GM12878 (cell line): Measurements from ENCODE around the gene PARS2. TPM values are rescaled to one million over a fixed set of nuclear protein-coding genes. Genes with fewer than 3 reads are reported as not detected.

ENCODE experiments used
- ATAC-seq: fragments of 200-7000 bp; cut with Tn5 transposase; 3 replicates; pipeline ENCODE4 v1.9.1; 2020; ENCODE audit warnings: mild to moderate bottlenecking, moderate library complexity
- BruUV-seq: library from RNA; stranded (reverse); fragments of 400-500 nt; replicated peaks from 2 replicates; lab custom pipeline; 2021; lab: Mats Ljungman, UMichigan
- CTCF ChIA-PET: fragments of 300-600 bp; sonication (Branson Sonifier 250); formaldehyde crosslinking; extraction: SDS; loops from one replicate; lab custom pipeline; 2021; ENCODE audit warnings: inconsistent platforms; lab: Yijun Ruan, JAX
- POLR2A ChIA-PET: fragments of 350-600 bp; formaldehyde crosslinking; extraction: SDS; loops from one replicate; lab custom pipeline; 2021; ENCODE audit warnings: inconsistent platforms; lab: Charles Lee
- RAD21 ChIA-PET: fragments of 300-600 bp; sonication (Branson Sonifier 250); formaldehyde crosslinking; loops from one replicate; lab custom pipeline; 2023; ENCODE audit warnings: antibody characterized with exemption; ENCODE audit not compliant: unreplicated experiment; lab: Charles Lee
- SMC1A ChIA-PET: fragments of 300-600 bp; sonication (Branson Sonifier 250); formaldehyde crosslinking; loops from one replicate; lab custom pipeline; 2023; ENCODE audit not compliant: unreplicated experiment, uncharacterized antibody; lab: Charles Lee
- DNase-seq: peaks from one replicate; pipeline ENCODE4 v3.0.0-alpha.2; 2011; ENCODE audit warnings: low read depth, low spot score
- FAIRE-seq: peaks from 3 replicates; lab custom pipeline; 2011; peaks lifted over from hg19 to GRCh38; lab: Jason Lieb, UNC
- H2AFZ ChIP-seq: 2 replicates; pipeline ENCODE4 v1.6.0; 2011; ENCODE audit warnings: low read depth, low read length, control low read depth; ENCODE audit not compliant: control insufficient read depth
- H3K27ac ChIP-seq: 2 replicates; pipeline ENCODE4 v1.5.1; 2011; ENCODE audit warnings: control low read depth; ENCODE audit not compliant: control insufficient read depth, insufficient read depth
- H3K27me3 ChIP-seq, 2 experiments: replicated peaks in 1 of 2; 2 replicates each; pipeline versions ENCODE4 v1.6.0 to v1.6.1; 2011; ENCODE audit warnings: low read length in 1 of 2; ENCODE audit not compliant: control insufficient read depth in 2 of 2, insufficient read depth in 2 of 2
- H3K36me3 ChIP-seq, 2 experiments: 2 replicates each; pipeline ENCODE4 v1.5.1; 2011; ENCODE audit warnings: low read length in 1 of 2; ENCODE audit not compliant: control insufficient read depth in 2 of 2, insufficient read depth in 2 of 2
- H3K4me1 ChIP-seq: 2 replicates; pipeline ENCODE4 v1.6.1; 2011; ENCODE audit warnings: mild to moderate bottlenecking, low read length, moderate library complexity, mixed read lengths; ENCODE audit not compliant: control insufficient read depth, insufficient read depth
- H3K4me2 ChIP-seq: 2 replicates; pipeline ENCODE4 v1.6.0; 2011; ENCODE audit warnings: control low read depth; ENCODE audit not compliant: control insufficient read depth, insufficient read depth
- H3K4me3 ChIP-seq: fragments of 200-600 bp; sonication (generic); 2 replicates; pipeline ENCODE4 v1.5.1; 2016
- H3K79me2 ChIP-seq: 2 replicates; pipeline ENCODE4 v1.6.0; 2011; ENCODE audit warnings: low read length; ENCODE audit not compliant: control insufficient read depth, insufficient read depth
- H3K9ac ChIP-seq: 2 replicates; pipeline ENCODE4 v1.8.0; 2011; ENCODE audit warnings: low read length, control low read depth, mixed read lengths; ENCODE audit not compliant: control insufficient read depth, insufficient read depth
- H3K9me3 ChIP-seq: replicated peaks from 3 replicates; pipeline ENCODE4 v1.5.1; 2011; ENCODE audit warnings: mild to moderate bottlenecking, low read length; ENCODE audit not compliant: control insufficient read depth, insufficient read depth
- H4K20me1 ChIP-seq: 2 replicates; pipeline ENCODE4 v1.6.0; 2011; ENCODE audit not compliant: control insufficient read depth, insufficient read depth
- BACH1 ChIP-seq: fragments of 450-650 bp; IDR thresholded peaks from 2 replicates; pipeline ENCODE4 v1.6.1; 2017; ENCODE audit warnings: mild to moderate bottlenecking, borderline replicate concordance
- EED ChIP-seq: sonication (generic); IDR thresholded peaks from 2 replicates; pipeline ENCODE4 v1.6.1; 2016; ENCODE audit warnings: antibody characterized with exemption, low read depth
- EGR1 ChIP-seq, 2 experiments: IDR thresholded peaks; 1 replicate in 1 of 2; 2 replicates in 1 of 2; pipeline ENCODE4 v1.6.1; 2011 to 2012; ENCODE audit warnings: low read depth in 2 of 2, low read length in 2 of 2, borderline replicate concordance in 1 of 2, mild to moderate bottlenecking in 1 of 2, moderate library complexity in 1 of 2
- FOXM1 ChIP-seq: IDR thresholded peaks from 2 replicates; pipeline ENCODE4 v1.6.1; 2012; ENCODE audit warnings: low read depth, mild to moderate bottlenecking, inconsistent platforms, low read length, moderate library complexity
- HDAC6 ChIP-seq: fragments of 200-600 bp; sonication (generic); IDR thresholded peaks from one replicate; pipeline ENCODE4 v1.8.0; 2017; ENCODE audit warnings: antibody characterized with exemption; ENCODE audit not compliant: unreplicated experiment
- LARP7 ChIP-seq: fragments of 450-650 bp; IDR thresholded peaks from 2 replicates; pipeline ENCODE4 v1.6.1; 2017; ENCODE audit warnings: mild to moderate bottlenecking
- MEF2A ChIP-seq: IDR thresholded peaks from 2 replicates; pipeline ENCODE4 v1.6.1; 2011; ENCODE audit warnings: low read depth, mild to moderate bottlenecking, low read length, moderate library complexity; ENCODE audit not compliant: insufficient read depth
- MEF2B ChIP-seq: fragments of 450-650 bp; IDR thresholded peaks from 2 replicates; pipeline ENCODE4 v1.6.1; 2018; ENCODE audit warnings: mild to moderate bottlenecking, moderate library complexity; ENCODE audit not compliant: partially characterized antibody, poor library complexity, severe bottlenecking
- MTA3 ChIP-seq: IDR thresholded peaks from 2 replicates; pipeline ENCODE4 v1.6.1; 2012; ENCODE audit warnings: low read length, inconsistent platforms, borderline replicate concordance
- NFYA ChIP-seq: IDR thresholded peaks from 2 replicates; pipeline ENCODE4 v1.6.1; 2011; ENCODE audit warnings: low read depth, mild to moderate bottlenecking, low read length, improper control_type of control experiment, borderline replicate concordance
- NRF1 ChIP-seq: conservative IDR thresholded peaks from 2 replicates; pipeline ENCODE4 v1.6.1; 2011; ENCODE audit warnings: mild to moderate bottlenecking, low read depth, low read length, improper control_type of control experiment
- RCOR1 ChIP-seq: conservative IDR thresholded peaks from 2 replicates; pipeline ENCODE4 v1.6.1; 2012; ENCODE audit warnings: low read depth, low read length, improper control_type of control experiment
- in situ Hi-C: fragments of 300-500 bp; cut with MboI; formaldehyde crosslinking; loops from 9 replicates; pipeline ENCODE4 v1.14.3; 2018; ENCODE audit warnings: mixed read lengths
- intact Hi-C: fragments of 100-400 bp; cut with micrococcal nuclease; formaldehyde crosslinking; loops from one replicate; pipeline ENCODE4 v1.14.2; 2022; ENCODE audit not compliant: unreplicated experiment
- polyA plus RNA-seq, 11 experiments: library from polyadenylated mRNA; depleted of rRNA in 4 of 11; unstranded in 6 of 11; stranded (reverse) in 5 of 11; fragments of >200 nt; fragmentation: Nextera tagmentation in 4 of 11; fragmentation: Illumina TruSeq in 1 of 11; extraction: Ambion mirVana in 4 of 11; extraction: Trizol in 1 of 11; gene quantifications; 1 replicate in 1 of 11; 2 replicates in 10 of 11; pipeline versions ENCODE4 v1.2.1 to v1.2.3, GENCODE V29; 2011 to 2016; ENCODE audit warnings: inconsistent platforms in 2 of 11, missing spikeins in 2 of 11, low read depth in 1 of 11
- total RNA-seq, 4 experiments: library from RNA; depleted of rRNA in 3 of 4; stranded (reverse); fragments of >200 nt in 3 of 4; fragmentation: Illumina TruSeq in 1 of 4; extraction: Trizol in 1 of 4; gene quantifications; 2 replicates each; pipeline versions ENCODE4 v1.2.1 to v1.2.3, GENCODE V29; 2013 to 2021
- TF ChIP-seq, protein P1 (sequence below): IDR thresholded peaks from 2 replicates; pipeline ENCODE4 v1.6.1; 2011; ENCODE audit warnings: low read depth, mild to moderate bottlenecking, low read length, moderate library complexity, borderline replicate concordance; ENCODE audit errors: extremely low read depth

PARS2 gene
- total and polyA plus RNA-seq, 10 of the 15 experiments (the other 5 are each of a cell fraction or from before 2014, with no cell fraction given) = 3.7 to 12.2 (median 5.9) TPM

- H2AFZ ChIP-seq = no peak overlapping the region
- intact Hi-C loops = no loop called here
- H3K9me3 ChIP-seq = no peaks in the 10 kb centered on the region
- H3K4me1 ChIP-seq = no peaks in the 10 kb centered on the region
- ChIA-PET CTCF (no interaction called here), SMC1A (no interaction called here), POLR2A (no interaction called here), RAD21 (no interaction called here)
- no peak overlapping the region for H3K27ac ChIP-seq
- H4K20me1 ChIP-seq = no peaks in the 10 kb centered on the region
- H3K36me3 ChIP-seq = no peaks in the 10 kb centered on the region
- no TSS peak for BruUV-seq
- FAIRE-seq (no peak), DNase-seq (no peak), ATAC-seq (no peak)
- H3K9ac ChIP-seq = no peak overlapping the region
- H3K4me2 ChIP-seq = no peak overlapping the region
- H3K79me2 ChIP-seq = no peaks in the 10 kb centered on the region
- in situ Hi-C loops = no loop called here
- H3K4me3 ChIP-seq = no peak overlapping the region
- TF ChIP-seq MTA3 = no peak
- TF ChIP-seq NRF1 = no peak
- TF ChIP-seq EGR1 (IDR thresholded peaks at IDR 0.05; ENCODE audit: borderline replicate concordance in 1 of 2, low read depth in 2 of 2, low read length in 2 of 2) = no peak
- TF ChIP-seq BACH1 = no peak
- TF ChIP-seq LARP7 = no peak
- TF ChIP-seq MEF2A = no peak
- no peak for TF ChIP-seq MEF2B
- TF ChIP-seq FOXM1 = no peak
- no peak for TF ChIP-seq HDAC6
- no peak for TF ChIP-seq EED
- no peak for TF ChIP-seq NFYA
- TF ChIP-seq RCOR1 = no peak
- TF ChIP-seq, protein P1, sequence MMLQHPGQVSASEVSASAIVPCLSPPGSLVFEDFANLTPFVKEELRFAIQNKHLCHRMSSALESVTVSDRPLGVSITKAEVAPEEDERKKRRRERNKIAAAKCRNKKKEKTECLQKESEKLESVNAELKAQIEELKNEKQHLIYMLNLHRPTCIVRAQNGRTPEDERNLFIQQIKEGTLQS = no peak
- no peaks in the 10 kb centered on the region; a peak in 1 of 4 replicates for H3K27me3 ChIP-seq
These were observed 55.9 kb downstream of the PARS2 start for GRCh38 chr1:54708385-54708784.

Other genes with a start within 250 kb of the PARS2 start
Only the 7 nearest of the 8 such genes appear.
- 0.33 and 0.85 TPM in 2 replicates for gene ACOT11, start 216.3 kb downstream of the PARS2 start, total RNA-seq (2014; rRNA removed)
- gene ACOT11, start 216.3 kb downstream of the PARS2 start, total RNA-seq (2014; rRNA removed; fragmentation: Illumina TruSeq; extraction: Trizol) = 0.28 and 0.40 TPM in 2 replicates
- 0.72 and 0.90 TPM in 2 replicates for gene ACOT11, start 216.3 kb downstream of the PARS2 start, total RNA-seq (2021)
- gene ACOT11, start 216.3 kb downstream of the PARS2 start, polyA plus RNA-seq (2011; rRNA removed) = 0.01 and 0.15 TPM in 2 replicates
- 0.06 and 0.25 TPM in 2 replicates for gene ACOT11, start 216.3 kb downstream of the PARS2 start, polyA plus RNA-seq (2014; fragmentation: Illumina TruSeq; extraction: Trizol)
- gene ACOT11, start 216.3 kb downstream of the PARS2 start, polyA plus RNA-seq (2014; fragmentation: Nextera tagmentation; extraction: Ambion mirVana) = under 1 TPM in 1 of 2 experiments, not detected in 1; 0.04 TPM
- 0.36 and 0.50 TPM in 2 replicates for gene ACOT11, start 216.3 kb downstream of the PARS2 start, polyA plus RNA-seq (2014; rRNA removed)
- under 1 TPM; 0.19 to 0.39 TPM for gene ACOT11, start 216.3 kb downstream of the PARS2 start, polyA plus RNA-seq (2016; fragmentation: Nextera tagmentation; extraction: Ambion mirVana)
- 0.33 and 0.34 TPM in 2 replicates for gene FAM151A, start 141.0 kb downstream of the PARS2 start, total RNA-seq (2014; rRNA removed)
- gene FAM151A, start 141.0 kb downstream of the PARS2 start, total RNA-seq (2014; rRNA removed; fragmentation: Illumina TruSeq; extraction: Trizol) = 0.13 TPM in 1 of 2 replicates, not detected in the other
- 0.13 TPM in 1 of 2 replicates, not detected in the other for gene FAM151A, start 141.0 kb downstream of the PARS2 start, total RNA-seq (2021)
- gene FAM151A, start 141.0 kb downstream of the PARS2 start, polyA plus RNA-seq (2011; rRNA removed) = 0.06 and 0.14 TPM in 2 replicates
- 0.09 TPM in 1 of 2 replicates, not detected in the other for gene FAM151A, start 141.0 kb downstream of the PARS2 start, polyA plus RNA-seq (2014; fragmentation: Illumina TruSeq; extraction: Trizol)
- not detected for gene FAM151A, start 141.0 kb downstream of the PARS2 start, polyA plus RNA-seq (2014; fragmentation: Nextera tagmentation; extraction: Ambion mirVana)
- 0.17 TPM in 1 of 2 replicates, not detected in the other for gene FAM151A, start 141.0 kb downstream of the PARS2 start, polyA plus RNA-seq (2014; rRNA removed)
- not detected for gene FAM151A, start 141.0 kb downstream of the PARS2 start, polyA plus RNA-seq (2016; fragmentation: Nextera tagmentation; extraction: Ambion mirVana)
- gene MROH7, start 122.7 kb downstream of the PARS2 start, total RNA-seq (2014; rRNA removed) = 0.11 TPM in 1 of 2 replicates, not detected in the other
- 0.09 TPM in 1 of 2 replicates, not detected in the other for gene MROH7, start 122.7 kb downstream of the PARS2 start, total RNA-seq (2014; rRNA removed; fragmentation: Illumina TruSeq; extraction: Trizol)
- not detected in 2 replicates for gene MROH7, start 122.7 kb downstream of the PARS2 start, total RNA-seq (2021)
- gene MROH7, start 122.7 kb downstream of the PARS2 start, polyA plus RNA-seq (2011; rRNA removed) = not detected in 2 replicates
- gene MROH7, start 122.7 kb downstream of the PARS2 start, polyA plus RNA-seq (2014; fragmentation: Illumina TruSeq; extraction: Trizol) = 0.10 TPM in 1 of 2 replicates, not detected in the other
- gene MROH7, start 122.7 kb downstream of the PARS2 start, polyA plus RNA-seq (2014; fragmentation: Nextera tagmentation; extraction: Ambion mirVana) = not detected
- gene MROH7, start 122.7 kb downstream of the PARS2 start, polyA plus RNA-seq (2014; rRNA removed) = 0.05 TPM in 1 of 2 replicates, not detected in the other
- gene MROH7, start 122.7 kb downstream of the PARS2 start, polyA plus RNA-seq (2016; fragmentation: Nextera tagmentation; extraction: Ambion mirVana) = not detected
- gene TTC4, start 48.7 kb downstream of the PARS2 start, total RNA-seq (2014; rRNA removed) = 26.4 and 32.2 TPM in 2 replicates
- gene TTC4, start 48.7 kb downstream of the PARS2 start, total RNA-seq (2014; rRNA removed; fragmentation: Illumina TruSeq; extraction: Trizol) = 38.1 and 50.5 TPM in 2 replicates
- 25.6 and 26.8 TPM in 2 replicates for gene TTC4, start 48.7 kb downstream of the PARS2 start, total RNA-seq (2021)
- gene TTC4, start 48.7 kb downstream of the PARS2 start, polyA plus RNA-seq (2011; rRNA removed) = 29.0 and 33.0 TPM in 2 replicates
- 41.4 and 87.0 TPM in 2 replicates for gene TTC4, start 48.7 kb downstream of the PARS2 start, polyA plus RNA-seq (2014; fragmentation: Illumina TruSeq; extraction: Trizol)
- gene TTC4, start 48.7 kb downstream of the PARS2 start, polyA plus RNA-seq (2014; fragmentation: Nextera tagmentation; extraction: Ambion mirVana) = 10 to 100 TPM; 28.8 to 50.1 TPM
- 22.0 and 23.4 TPM in 2 replicates for gene TTC4, start 48.7 kb downstream of the PARS2 start, polyA plus RNA-seq (2014; rRNA removed)
- gene TTC4, start 48.7 kb downstream of the PARS2 start, polyA plus RNA-seq (2016; fragmentation: Nextera tagmentation; extraction: Ambion mirVana) = 10 to 100 TPM; 39.0 to 41.4 TPM
- gene TTC22, start 36.8 kb upstream of the PARS2 start, total RNA-seq (2014; rRNA removed) = 3.7 and 4.0 TPM in 2 replicates
- 1.9 and 2.2 TPM in 2 replicates for gene TTC22, start 36.8 kb upstream of the PARS2 start, total RNA-seq (2014; rRNA removed; fragmentation: Illumina TruSeq; extraction: Trizol)
- 4.2 and 5.1 TPM in 2 replicates for gene TTC22, start 36.8 kb upstream of the PARS2 start, total RNA-seq (2021)
- 0.35 and 0.72 TPM in 2 replicates for gene TTC22, start 36.8 kb upstream of the PARS2 start, polyA plus RNA-seq (2011; rRNA removed)
- gene TTC22, start 36.8 kb upstream of the PARS2 start, polyA plus RNA-seq (2014; fragmentation: Illumina TruSeq; extraction: Trizol) = 3.0 TPM in 2 replicates
- gene TTC22, start 36.8 kb upstream of the PARS2 start, polyA plus RNA-seq (2014; fragmentation: Nextera tagmentation; extraction: Ambion mirVana) = under 1 TPM; 0.64 to 0.89 TPM
- gene TTC22, start 36.8 kb upstream of the PARS2 start, polyA plus RNA-seq (2014; rRNA removed) = 3.4 and 3.6 TPM in 2 replicates
- 1 to 10 TPM; 1.1 to 1.9 TPM for gene TTC22, start 36.8 kb upstream of the PARS2 start, polyA plus RNA-seq (2016; fragmentation: Nextera tagmentation; extraction: Ambion mirVana)
- 122 and 132 TPM in 2 replicates for gene DHCR24, start 122.7 kb upstream of the PARS2 start, total RNA-seq (2014; rRNA removed)
- 72.9 and 78.5 TPM in 2 replicates for gene DHCR24, start 122.7 kb upstream of the PARS2 start, total RNA-seq (2014; rRNA removed; fragmentation: Illumina TruSeq; extraction: Trizol)
- 169 and 175 TPM in 2 replicates for gene DHCR24, start 122.7 kb upstream of the PARS2 start, total RNA-seq (2021)
- 61.8 and 147 TPM in 2 replicates for gene DHCR24, start 122.7 kb upstream of the PARS2 start, polyA plus RNA-seq (2011; rRNA removed)
- 92.6 and 116 TPM in 2 replicates for gene DHCR24, start 122.7 kb upstream of the PARS2 start, polyA plus RNA-seq (2014; fragmentation: Illumina TruSeq; extraction: Trizol)
- 10 to 100 TPM; 23.3 to 39.3 TPM for gene DHCR24, start 122.7 kb upstream of the PARS2 start, polyA plus RNA-seq (2014; fragmentation: Nextera tagmentation; extraction: Ambion mirVana)
- 106 and 110 TPM in 2 replicates for gene DHCR24, start 122.7 kb upstream of the PARS2 start, polyA plus RNA-seq (2014; rRNA removed)
- 100 to 1,000 TPM; 123 to 128 TPM for gene DHCR24, start 122.7 kb upstream of the PARS2 start, polyA plus RNA-seq (2016; fragmentation: Nextera tagmentation; extraction: Ambion mirVana)
- gene TMEM61, start 216.1 kb upstream of the PARS2 start, total RNA-seq (2014; rRNA removed) = not detected in 2 replicates
- gene TMEM61, start 216.1 kb upstream of the PARS2 start, total RNA-seq (2014; rRNA removed; fragmentation: Illumina TruSeq; extraction: Trizol) = not detected in 2 replicates
- gene TMEM61, start 216.1 kb upstream of the PARS2 start, total RNA-seq (2021) = not detected in 2 replicates
- gene TMEM61, start 216.1 kb upstream of the PARS2 start, polyA plus RNA-seq (2011; rRNA removed) = not detected in 2 replicates
- gene TMEM61, start 216.1 kb upstream of the PARS2 start, polyA plus RNA-seq (2014; fragmentation: Illumina TruSeq; extraction: Trizol) = not detected in 2 replicates
- not detected for gene TMEM61, start 216.1 kb upstream of the PARS2 start, polyA plus RNA-seq (2014; fragmentation: Nextera tagmentation; extraction: Ambion mirVana)
- gene TMEM61, start 216.1 kb upstream of the PARS2 start, polyA plus RNA-seq (2014; rRNA removed) = not detected in 2 replicates
- not detected for gene TMEM61, start 216.1 kb upstream of the PARS2 start, polyA plus RNA-seq (2016; fragmentation: Nextera tagmentation; extraction: Ambion mirVana)